ENCODE measurements around the gene MROH8. TPM values are rescaled to one million over a fixed set of nuclear protein-coding genes. Genes with fewer than 3 reads are reported as not detected.

MROH8 gene
- total and polyA plus RNA-seq, 2 of the 13 experiments (the other 11 are each of a cell fraction or from before 2014, with no cell fraction given) = 2.6 to 5.5 TPM

DNA sequence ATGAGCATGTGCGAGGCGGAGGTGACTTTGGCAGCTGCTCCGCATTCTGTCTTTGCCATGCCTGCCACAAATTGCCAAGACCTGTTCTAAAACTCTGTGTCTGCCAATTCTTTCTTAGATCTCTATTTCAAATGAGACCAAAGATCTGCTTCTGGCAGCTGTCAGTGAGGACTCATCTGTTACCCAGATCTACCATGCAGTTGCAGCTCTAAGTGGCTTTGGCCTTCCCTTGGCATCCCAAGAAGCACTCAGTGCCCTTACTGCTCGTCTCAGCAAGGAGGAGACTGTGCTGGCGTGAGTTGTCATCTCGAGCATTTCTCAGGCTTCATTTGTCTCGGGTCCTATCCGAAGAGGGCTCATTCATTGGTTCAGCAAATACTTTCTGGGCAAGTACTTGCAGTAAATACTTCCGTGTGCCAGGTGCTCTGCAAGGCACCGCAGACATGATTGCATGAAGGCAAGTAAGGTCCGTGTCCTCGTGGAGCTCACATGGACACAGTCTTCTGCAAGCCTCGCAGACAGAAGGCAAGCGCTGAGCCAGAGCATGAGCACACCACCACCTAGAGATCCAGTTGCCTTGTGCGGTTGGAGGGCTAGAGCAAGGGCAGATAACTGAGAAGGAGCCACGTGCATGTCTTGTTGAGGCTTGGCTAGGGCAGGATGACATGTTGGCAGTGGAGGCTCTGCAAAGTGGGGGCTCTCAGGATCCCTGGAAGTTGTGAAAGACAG lies 19.7 kb upstream of the MROH8 start:
- POLR2A ChIA-PET = no interaction called here
- Histone ChIP-seq H3K79me2 (ENCODE audit: insufficient read depth, low read length) (peaks cover 58% of the 10 kb centered on the region), H3K4me2 (ENCODE audit: low read depth, low read length) (no peak overlapping the region), H3K27me3 (ENCODE audit: control insufficient read depth in 1 of 2, insufficient read depth in 2 of 2, low read length in 2 of 2) (no peaks in the 10 kb centered on the region), H3K36me3 (replicated peaks in 1 of 2; ENCODE audit: control insufficient read depth in 1 of 2, insufficient read depth in 2 of 2, low read length in 2 of 2) (peaks cover 49 to 82% of the 10 kb centered on the region in 2 experiments), H3K9ac (ENCODE audit: insufficient read depth, low read depth, low read length) (no peak overlapping the region), H3K9me3 (ENCODE audit: low read length) (no peaks in the 10 kb centered on the region), H3K27ac (ENCODE audit: extremely low read length, insufficient read depth, low read length) (peak overlapping the region; percentile 20), H3K4me3 (replicated peaks in 1 of 3; ENCODE audit: insufficient read depth in 1 of 3, low read depth in 2 of 3, low read length in 3 of 3) (no peak overlapping the region), H4K20me1 (ENCODE audit: insufficient read depth, low read length) (peaks cover 56% of the 10 kb centered on the region), H2AFZ (ENCODE audit: low read length) (no peak overlapping the region), H3K4me1 (ENCODE audit: insufficient read depth, low read length) (peaks cover 15% of the 10 kb centered on the region)
- FAIRE-seq (no peak), ATAC-seq (peak; percentile 24), DNase-seq (ENCODE audit: low spot score) (no peak)
- BruUV-seq (replicated peaks) = no TSS peak
- CTCF ChIA-PET (ENCODE audit: low intra/inter-chr PET ratio, low total read pairs) = no interaction called here
- WGBS (ENCODE audit: low lambda C conversion rate) = 98% methylated on average over 15 of the region's 16 CpGs
- intact Hi-C loops (cut with micrococcal nuclease; ENCODE audit: unreplicated experiment) (no loop called here), in situ Hi-C loops (cut with HindIII; ENCODE audit: extremely low pct_ligation_motif_present, low pct_unique_long_range_greater_than_20kb) (loop anchor here (5.0 kb wide), 1 partner anchor 328 kb away; the partner anchor contains the start of gene BLCAP)
- TF ChIP-seq ZNF788 (CRISPR knock-in tag; IDR thresholded peaks at IDR 0.05; ENCODE audit: borderline replicate concordance) = 0 out of 2 replicates have a peak, but pooled peaks have one; percentile 13
- peak; percentile 26; the same call in 1 of the 2 replicates for TF ChIP-seq ZNF891 (CRISPR knock-in tag; IDR thresholded peaks at IDR 0.05)
- TF ChIP-seq ATF1 (CRISPR knock-in tag; IDR thresholded peaks at IDR 0.05) = no peak
- TF ChIP-seq, protein P1, sequence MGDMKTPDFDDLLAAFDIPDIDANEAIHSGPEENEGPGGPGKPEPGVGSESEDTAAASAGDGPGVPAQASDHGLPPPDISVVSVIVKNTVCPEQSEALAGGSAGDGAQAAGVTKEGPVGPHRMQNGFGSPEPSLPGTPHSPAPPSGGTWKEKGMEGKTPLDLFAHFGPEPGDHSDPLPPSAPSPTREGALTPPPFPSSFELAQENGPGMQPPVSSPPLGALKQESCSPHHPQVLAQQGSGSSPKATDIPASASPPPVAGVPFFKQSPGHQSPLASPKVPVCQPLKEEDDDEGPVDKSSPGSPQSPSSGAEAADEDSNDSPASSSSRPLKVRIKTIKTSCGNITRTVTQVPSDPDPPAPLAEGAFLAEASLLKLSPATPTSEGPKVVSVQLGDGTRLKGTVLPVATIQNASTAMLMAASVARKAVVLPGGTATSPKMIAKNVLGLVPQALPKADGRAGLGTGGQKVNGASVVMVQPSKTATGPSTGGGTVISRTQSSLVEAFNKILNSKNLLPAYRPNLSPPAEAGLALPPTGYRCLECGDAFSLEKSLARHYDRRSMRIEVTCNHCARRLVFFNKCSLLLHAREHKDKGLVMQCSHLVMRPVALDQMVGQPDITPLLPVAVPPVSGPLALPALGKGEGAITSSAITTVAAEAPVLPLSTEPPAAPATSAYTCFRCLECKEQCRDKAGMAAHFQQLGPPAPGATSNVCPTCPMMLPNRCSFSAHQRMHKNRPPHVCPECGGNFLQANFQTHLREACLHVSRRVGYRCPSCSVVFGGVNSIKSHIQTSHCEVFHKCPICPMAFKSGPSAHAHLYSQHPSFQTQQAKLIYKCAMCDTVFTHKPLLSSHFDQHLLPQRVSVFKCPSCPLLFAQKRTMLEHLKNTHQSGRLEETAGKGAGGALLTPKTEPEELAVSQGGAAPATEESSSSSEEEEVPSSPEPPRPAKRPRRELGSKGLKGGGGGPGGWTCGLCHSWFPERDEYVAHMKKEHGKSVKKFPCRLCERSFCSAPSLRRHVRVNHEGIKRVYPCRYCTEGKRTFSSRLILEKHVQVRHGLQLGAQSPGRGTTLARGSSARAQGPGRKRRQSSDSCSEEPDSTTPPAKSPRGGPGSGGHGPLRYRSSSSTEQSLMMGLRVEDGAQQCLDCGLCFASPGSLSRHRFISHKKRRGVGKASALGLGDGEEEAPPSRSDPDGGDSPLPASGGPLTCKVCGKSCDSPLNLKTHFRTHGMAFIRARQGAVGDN (CRISPR knock-in tag; IDR thresholded peaks at IDR 0.05) = peak; percentile 48
- no peak for TF ChIP-seq ETV6 (CRISPR knock-in tag; conservative IDR thresholded peaks at IDR 0.05)
- no peak for TF ChIP-seq FOXA3 (CRISPR knock-in tag; IDR thresholded peaks at IDR 0.05)
- peak; percentile 76 for TF ChIP-seq RBM22 (optimal IDR thresholded peaks at IDR 0.05; ENCODE audit: low read length)
- TF ChIP-seq MED1 (CRISPR knock-in tag; IDR thresholded peaks at IDR 0.05) = no peak
- no peak for TF ChIP-seq NAIF1 (CRISPR knock-in tag; IDR thresholded peaks at IDR 0.05; ENCODE audit: borderline replicate concordance)
- no peak for TF ChIP-seq ZBTB8A (CRISPR knock-in tag; IDR thresholded peaks at IDR 0.05; ENCODE audit: borderline replicate concordance, low read depth)
- TF ChIP-seq CEBPB (IDR thresholded peaks at IDR 0.05; ENCODE audit: borderline replicate concordance, low read depth, low read length) = no peak

Data from HepG2 (cell line).